Raji (cell line): ENCODE data around the gene AVL9.

Experiments
- POLR2A ChIP-seq: IDR thresholded peaks from 2 replicates; pipeline ENCODE4 v1.6.1; 2011; ENCODE audit warnings: low read depth, low read length, control low read depth; ENCODE audit not compliant: insufficient read depth

AVL9 gene

DNA sequence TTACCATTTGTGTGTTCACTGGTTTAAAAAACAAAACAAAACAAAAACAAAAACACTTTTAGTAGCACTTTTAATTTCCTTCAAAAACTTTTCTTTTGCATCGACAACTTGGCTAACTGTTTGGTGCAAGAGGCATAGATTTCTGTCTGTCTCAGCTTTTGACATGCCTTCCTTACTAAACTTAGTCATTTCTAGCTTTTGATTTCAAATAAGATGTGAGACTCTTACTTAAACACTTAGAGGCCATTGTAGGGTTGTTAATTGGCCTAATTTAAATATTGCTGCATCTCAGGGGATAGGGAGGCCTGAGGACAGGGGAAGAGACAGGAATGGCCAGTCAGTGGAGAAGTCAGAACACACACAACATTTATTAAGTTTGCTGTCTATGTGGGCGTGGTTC is 66.3 kb downstream of the AVL9 start:
- no peak for TF ChIP-seq POLR2A

- no peak for TF ChIP-seq POLR2A
These were observed 69.3 kb downstream of the AVL9 start for GRCh38 chr7:32564542-32564941.

DNA sequence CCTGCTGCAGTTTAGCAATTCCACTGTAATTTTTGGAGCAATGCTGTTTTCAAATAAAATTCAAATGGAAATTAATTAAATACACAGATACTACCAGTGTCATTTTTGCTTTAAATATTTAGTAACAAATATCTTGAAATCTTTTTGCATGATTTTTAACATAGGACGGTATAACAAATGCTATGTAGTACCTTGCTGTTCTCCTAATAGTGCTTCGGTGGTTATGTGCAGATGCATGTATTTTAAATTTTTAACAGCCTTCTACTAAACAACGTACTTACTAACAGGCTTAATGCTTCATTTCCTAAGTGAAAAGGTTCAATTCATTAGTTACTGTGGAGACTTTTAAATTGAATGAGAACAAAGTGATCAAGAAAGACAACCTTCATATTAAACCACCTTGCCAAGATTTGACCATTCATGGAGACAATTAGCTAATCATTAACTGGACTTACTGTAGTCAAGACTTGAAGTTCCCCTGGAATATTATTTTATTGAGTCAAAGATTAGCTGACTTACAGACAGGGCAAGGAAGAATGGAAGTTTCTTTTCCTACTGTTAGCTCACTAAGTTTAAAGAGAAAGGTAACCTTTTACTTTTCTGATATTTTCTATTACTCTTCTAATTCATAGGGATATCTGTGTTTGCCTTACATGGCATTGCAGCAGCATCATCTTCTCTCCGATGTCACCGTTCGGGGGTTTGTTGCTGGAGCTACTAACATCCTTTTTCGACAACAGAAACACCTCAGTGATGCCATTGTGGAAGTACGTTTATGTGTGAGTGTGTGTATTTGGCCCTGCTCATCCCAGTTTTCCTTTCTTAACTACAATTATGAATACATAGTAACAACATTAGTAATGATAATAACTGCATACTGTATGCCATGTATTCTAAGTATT is 74.3 kb downstream of the AVL9 start:
- no peak for TF ChIP-seq POLR2A

DNA sequence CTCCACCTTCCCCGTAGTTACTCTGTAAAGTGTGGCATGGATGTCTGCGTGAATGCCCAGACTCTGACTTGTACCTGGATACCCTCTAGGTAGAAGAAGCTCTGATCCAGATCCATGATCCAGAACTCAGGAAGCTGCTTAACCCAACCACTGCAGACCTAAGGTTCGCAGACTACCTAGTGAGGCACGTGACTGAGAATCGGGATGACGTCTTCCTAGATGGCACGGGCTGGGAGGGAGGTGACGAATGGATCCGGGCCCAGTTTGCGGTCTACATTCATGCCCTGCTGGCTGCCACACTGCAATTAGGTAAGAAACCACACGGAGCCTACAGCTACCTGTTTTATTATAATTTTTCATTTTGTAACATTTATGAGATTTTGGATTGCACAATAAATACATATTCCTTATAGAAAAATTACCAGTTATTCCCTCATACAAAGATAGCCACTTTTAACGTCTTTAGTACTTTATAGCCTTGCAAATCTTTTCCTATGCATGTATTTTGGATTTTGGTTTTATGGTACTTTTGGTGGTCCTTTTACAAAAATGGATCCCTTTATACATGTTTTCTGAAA is 77.9 kb downstream of the AVL9 start:
- no peak for TF ChIP-seq POLR2A

- TF ChIP-seq POLR2A, result no peak
These were observed 79.3 kb downstream of the AVL9 start for GRCh38 chr7:32574626-32575025.

DNA sequence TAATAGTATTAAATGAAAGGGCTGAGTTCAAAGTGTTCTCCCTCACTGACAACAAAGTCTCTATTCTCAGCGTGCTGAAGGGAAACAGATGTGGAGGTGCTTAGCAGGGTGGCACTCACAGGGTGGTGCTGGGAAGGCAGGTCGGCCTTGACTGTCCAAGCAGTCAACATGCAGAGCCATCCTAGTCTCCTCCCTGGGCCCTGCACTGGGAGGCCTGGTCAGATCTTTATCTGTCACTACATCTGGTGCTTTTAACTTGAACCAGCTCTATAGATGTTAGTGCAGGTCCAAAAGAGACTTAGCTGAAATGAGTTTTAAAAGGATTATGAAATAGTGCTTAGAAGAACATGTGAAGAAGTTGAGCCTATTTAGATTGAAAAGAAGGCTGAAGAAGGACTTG is 82.1 kb downstream of the AVL9 start:
- no peak for TF ChIP-seq POLR2A

GRCh38 chr7:32579776-32580175 is 84.5 kb downstream of the AVL9 start:
- no peak for TF ChIP-seq POLR2A

- no peak for TF ChIP-seq POLR2A
These were observed 85.4 kb downstream of the AVL9 start for GRCh38 chr7:32580646-32581045.

DNA sequence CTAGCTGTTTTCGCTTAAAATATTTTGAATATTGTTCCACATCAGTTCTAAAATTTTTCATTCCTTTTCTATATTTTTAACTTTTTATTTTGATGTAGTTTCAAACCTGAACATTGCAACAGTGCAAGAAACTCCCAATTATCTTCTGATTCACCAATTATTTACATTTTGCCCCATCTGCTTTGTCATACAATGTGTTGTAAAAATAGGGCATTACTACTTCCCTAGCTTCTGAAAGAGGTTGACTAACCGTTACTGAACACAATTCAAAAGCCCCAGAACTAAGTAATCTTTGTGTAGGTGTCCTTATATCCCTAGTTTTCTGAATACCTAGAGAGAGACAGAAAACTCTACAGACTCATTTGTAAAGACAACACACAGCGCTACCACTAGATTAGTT is 86.7 kb downstream of the AVL9 start:
- TF ChIP-seq POLR2A, result no peak

- no peak for TF ChIP-seq POLR2A
These were observed 88.5 kb downstream of the AVL9 start for GRCh38 chr7:32583791-32584190.

GRCh38 chr7:32586291-32587221 is 91.3 kb downstream of the AVL9 start:
- no peak for TF ChIP-seq POLR2A

- no peak for TF ChIP-seq POLR2A
These were observed 92.2 kb downstream of the AVL9 start for GRCh38 chr7:32587411-32587948.

DNA sequence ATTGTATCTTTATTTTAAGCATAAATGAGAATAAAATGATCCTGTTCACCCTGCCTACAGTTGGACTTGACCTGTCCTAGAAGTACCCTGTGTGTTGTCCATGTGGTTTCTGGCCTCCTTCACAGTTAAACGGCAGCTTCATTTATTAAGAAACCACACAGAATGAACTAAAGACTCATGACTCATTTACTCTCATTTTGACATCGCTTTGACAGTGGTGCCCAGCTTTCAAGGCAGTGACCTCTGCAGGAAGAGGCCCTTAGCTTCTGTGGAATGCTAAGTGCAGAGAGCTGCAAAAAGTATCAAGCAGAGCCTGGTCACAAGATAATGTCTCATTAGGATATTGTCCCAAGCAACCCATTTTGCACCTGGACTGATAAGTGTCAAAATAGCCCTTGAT is 93.4 kb downstream of the AVL9 start:
- no peak for TF ChIP-seq POLR2A

DNA sequence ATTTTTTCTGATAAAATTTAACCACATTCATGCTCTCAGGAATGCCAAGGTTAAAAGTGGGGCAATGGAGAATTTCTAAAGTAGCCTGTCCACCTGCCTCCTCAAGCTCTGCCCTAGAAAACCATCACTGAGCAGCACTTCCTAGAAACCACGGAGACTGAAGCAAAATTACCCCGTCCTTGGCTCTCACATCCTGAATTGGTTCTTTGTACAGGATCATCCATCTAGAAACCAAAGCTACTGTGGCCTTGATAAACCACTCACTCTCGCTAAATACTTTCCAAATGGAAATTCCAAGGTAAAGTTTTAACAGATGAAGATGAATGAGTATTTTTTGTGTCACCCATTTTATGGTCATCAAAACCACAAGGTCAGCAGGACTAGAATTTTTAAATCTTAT is 96.6 kb downstream of the AVL9 start:
- TF ChIP-seq POLR2A, result no peak

GRCh38 chr7:32592701-32593100 is 97.4 kb downstream of the AVL9 start:
- no peak for TF ChIP-seq POLR2A

DNA sequence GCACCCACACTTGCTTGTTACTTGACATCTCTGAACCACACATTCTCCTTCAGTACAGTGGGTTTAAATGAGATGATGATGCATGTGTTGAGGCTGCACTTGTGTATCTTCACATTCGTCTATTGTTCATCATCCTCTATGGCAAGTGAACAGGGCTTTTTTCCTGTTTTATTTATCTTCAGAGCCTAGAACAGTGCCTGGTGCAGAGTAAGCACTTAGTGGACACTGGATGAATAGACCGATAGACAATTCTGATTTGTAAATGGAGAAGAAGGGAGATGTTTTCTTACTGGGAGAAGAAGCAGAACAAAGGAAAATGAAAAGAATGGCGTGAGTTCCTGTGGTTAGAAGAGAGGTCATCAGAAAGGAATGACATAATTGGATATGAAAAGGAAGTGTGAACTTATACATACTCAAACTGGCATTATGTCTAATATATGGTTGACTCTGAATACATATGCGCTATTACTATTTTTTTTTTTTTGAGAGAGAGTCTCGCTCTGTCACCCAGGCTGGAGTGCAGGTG is 99.7 kb downstream of the AVL9 start:
- TF ChIP-seq POLR2A, result no peak

- TF ChIP-seq POLR2A, result no peak
These were observed 107.2 kb downstream of the AVL9 start for GRCh38 chr7:32602470-32602869.
